WI38 (cell line): ENCODE data around the gene ROGDI.

ENCODE experiments used
- H3K4me3 ChIP-seq: 2 replicates; pipeline ENCODE4 v1.5.1; 2011; ENCODE audit warnings: low read depth, mild to moderate bottlenecking, control low read depth, low read length
- CTCF ChIP-seq: IDR thresholded peaks from 2 replicates; pipeline ENCODE4 v1.5.1; 2012; ENCODE audit warnings: low read depth, mild to moderate bottlenecking, control low read depth, low read length

Gene ROGDI

GRCh38 chr16:4783251-4783950 is 19.0 kb downstream of the ROGDI start:
- H3K4me3 ChIP-seq, result no peak overlapping the region
- TF ChIP-seq CTCF, result no peak

GRCh38 chr16:4780235-4780634 is 22.2 kb downstream of the ROGDI start:
- no peak for TF ChIP-seq CTCF
- H3K4me3 ChIP-seq, result no peak overlapping the region

GRCh38 chr16:4778050-4778392 is 24.4 kb downstream of the ROGDI start:
- TF ChIP-seq CTCF, result no peak

GRCh38 chr16:4777339-4778049 is 24.9 kb downstream of the ROGDI start:
- TF ChIP-seq CTCF, result no peak
- no peak overlapping the region for H3K4me3 ChIP-seq

More at GRCh38 chr16:4778050-4778392, 24.4 kb downstream of the ROGDI start:
- H3K4me3 ChIP-seq, result no peak overlapping the region

- no peak for TF ChIP-seq CTCF
- H3K4me3 ChIP-seq, result no peak overlapping the region
These were observed 26.2 kb downstream of the ROGDI start for GRCh38 chr16:4776141-4776705.

GRCh38 chr16:4775005-4775404 is 27.4 kb downstream of the ROGDI start:
- TF ChIP-seq CTCF, result no peak
- H3K4me3 ChIP-seq, result no peak overlapping the region

GRCh38 chr16:4772351-4772750 is 30.1 kb downstream of the ROGDI start:
- H3K4me3 ChIP-seq, result no peak overlapping the region
- no peak for TF ChIP-seq CTCF
